ENCODE data around the gene CDH22. TPM values are rescaled to one million over a fixed set of nuclear protein-coding genes. Genes with fewer than 3 reads are reported as not detected.

Gene CDH22
- total and polyA plus RNA-seq, 10 of the 15 experiments (the other 5 are each of a cell fraction or from before 2014, with no cell fraction given): not detected

DNA sequence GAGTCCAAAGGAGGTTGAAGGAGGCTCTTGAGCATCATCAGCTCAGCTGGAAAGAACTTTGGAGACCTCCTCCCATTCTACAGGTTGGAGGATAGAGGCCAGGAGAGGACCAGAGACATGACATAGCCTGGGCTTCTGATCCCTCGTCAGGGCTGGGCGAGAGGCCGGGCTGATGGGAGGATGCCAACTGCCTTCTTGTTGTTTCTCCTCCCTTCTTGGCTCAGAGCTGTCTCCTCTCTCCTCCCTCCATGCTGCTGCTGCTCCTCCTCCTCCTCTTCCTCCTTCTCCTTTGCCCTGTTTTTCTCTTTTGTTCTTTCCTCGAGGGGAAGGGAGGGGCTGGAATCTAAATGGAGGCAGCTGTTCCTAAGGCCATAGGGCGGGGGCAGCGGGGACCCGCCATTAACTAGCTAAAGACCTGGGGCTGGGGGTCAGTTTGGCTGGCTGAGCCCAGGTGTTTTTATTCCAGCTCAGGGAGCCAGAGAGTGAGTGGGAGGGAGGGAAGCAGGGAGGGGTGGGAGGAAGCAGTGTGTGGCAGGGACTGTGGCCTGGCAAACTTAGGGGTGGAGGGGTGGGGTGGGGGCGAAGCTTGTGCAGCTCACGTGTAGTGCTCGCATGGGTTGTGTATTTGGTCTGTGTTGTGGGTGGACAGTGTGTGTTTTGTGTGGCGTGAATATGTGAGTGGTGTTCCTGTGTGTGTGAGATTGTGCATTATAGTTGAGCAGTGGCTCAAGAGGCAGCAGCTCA lies 105.4 kb downstream of the CDH22 start:
- intact Hi-C loops (cut with micrococcal nuclease; ENCODE audit: unreplicated experiment): no loop called here
- POLR2A ChIA-PET: no interaction called here
- FAIRE-seq: no peak
- Histone ChIP-seq H3K4me3 (no peak overlapping the region), H3K27me3 (replicated peaks in 1 of 2; ENCODE audit: control insufficient read depth in 2 of 2, insufficient read depth in 2 of 2, low read length in 1 of 2) (peaks cover 0 to 3% of the 10 kb centered on the region in 2 experiments), H3K9ac (ENCODE audit: control insufficient read depth, insufficient read depth, low read length) (no peak overlapping the region), H3K27ac (ENCODE audit: control insufficient read depth, insufficient read depth) (no peak overlapping the region), H2AFZ (ENCODE audit: control insufficient read depth, low read depth, low read length) (no peak overlapping the region), H3K9me3 (replicated peaks; ENCODE audit: control insufficient read depth, insufficient read depth, low read length) (no peaks in the 10 kb centered on the region), H4K20me1 (ENCODE audit: control insufficient read depth, insufficient read depth) (no peaks in the 10 kb centered on the region), H3K4me2 (ENCODE audit: control insufficient read depth, insufficient read depth) (no peak overlapping the region), H3K4me1 (ENCODE audit: control insufficient read depth, insufficient read depth, low read length) (peaks cover 13% of the 10 kb centered on the region), H3K79me2 (ENCODE audit: control insufficient read depth, insufficient read depth, low read length) (no peaks in the 10 kb centered on the region), H3K36me3 (ENCODE audit: control insufficient read depth in 2 of 2, insufficient read depth in 2 of 2, low read length in 1 of 2) (no peaks in the 10 kb centered on the region)
- CTCF ChIA-PET: interaction anchor here (1.1 kb wide), 1 partner anchor 53 kb away, joined by 3 read pairs; no protein-coding TSS in a partner anchor
- in situ Hi-C loops (cut with MboI): no loop called here
- 17% methylated on average over 11 of the region's 11 CpGs for WGBS (ENCODE audit: insufficient coverage, insufficient replicate concordance, low lambda C conversion rate, missing lambda C conversion rate)
- SMC1A ChIA-PET (ENCODE audit: uncharacterized antibody, unreplicated experiment): interaction anchor here (0.6 kb wide), 1 partner anchor 245 kb away, joined by 3 read pairs; no protein-coding TSS in a partner anchor
- ATAC-seq: no peak
- TF ChIP-seq BMI1 (IDR thresholded peaks at IDR 0.05; ENCODE audit: borderline replicate concordance) (no peak), IKZF2 (IDR thresholded peaks at IDR 0.05) (no peak), CHD4 (IDR thresholded peaks at IDR 0.05) (no peak), ZNF217 (IDR thresholded peaks at IDR 0.05) (no peak), LARP7 (IDR thresholded peaks at IDR 0.05) (no peak), SUZ12 (IDR thresholded peaks at IDR 0.05; ENCODE audit: unreplicated experiment) (no peak), ZZZ3 (IDR thresholded peaks at IDR 0.05; ENCODE audit: control insufficient read depth, insufficient read length, low read depth) (no peak), CHD2 (IDR thresholded peaks at IDR 0.05; ENCODE audit: borderline replicate concordance, low read depth, low read length) (no peak), RAD51 (IDR thresholded peaks at IDR 0.05) (no peak), NRF1 (conservative IDR thresholded peaks at IDR 0.05; ENCODE audit: low read depth, low read length) (no peak), NFYA (IDR thresholded peaks at IDR 0.05; ENCODE audit: borderline replicate concordance, low read depth, low read length) (no peak), BACH1 (IDR thresholded peaks at IDR 0.05; ENCODE audit: borderline replicate concordance) (no peak), RCOR1 (conservative IDR thresholded peaks at IDR 0.05; ENCODE audit: low read depth, low read length) (no peak)
- TF ChIP-seq, protein P1, sequence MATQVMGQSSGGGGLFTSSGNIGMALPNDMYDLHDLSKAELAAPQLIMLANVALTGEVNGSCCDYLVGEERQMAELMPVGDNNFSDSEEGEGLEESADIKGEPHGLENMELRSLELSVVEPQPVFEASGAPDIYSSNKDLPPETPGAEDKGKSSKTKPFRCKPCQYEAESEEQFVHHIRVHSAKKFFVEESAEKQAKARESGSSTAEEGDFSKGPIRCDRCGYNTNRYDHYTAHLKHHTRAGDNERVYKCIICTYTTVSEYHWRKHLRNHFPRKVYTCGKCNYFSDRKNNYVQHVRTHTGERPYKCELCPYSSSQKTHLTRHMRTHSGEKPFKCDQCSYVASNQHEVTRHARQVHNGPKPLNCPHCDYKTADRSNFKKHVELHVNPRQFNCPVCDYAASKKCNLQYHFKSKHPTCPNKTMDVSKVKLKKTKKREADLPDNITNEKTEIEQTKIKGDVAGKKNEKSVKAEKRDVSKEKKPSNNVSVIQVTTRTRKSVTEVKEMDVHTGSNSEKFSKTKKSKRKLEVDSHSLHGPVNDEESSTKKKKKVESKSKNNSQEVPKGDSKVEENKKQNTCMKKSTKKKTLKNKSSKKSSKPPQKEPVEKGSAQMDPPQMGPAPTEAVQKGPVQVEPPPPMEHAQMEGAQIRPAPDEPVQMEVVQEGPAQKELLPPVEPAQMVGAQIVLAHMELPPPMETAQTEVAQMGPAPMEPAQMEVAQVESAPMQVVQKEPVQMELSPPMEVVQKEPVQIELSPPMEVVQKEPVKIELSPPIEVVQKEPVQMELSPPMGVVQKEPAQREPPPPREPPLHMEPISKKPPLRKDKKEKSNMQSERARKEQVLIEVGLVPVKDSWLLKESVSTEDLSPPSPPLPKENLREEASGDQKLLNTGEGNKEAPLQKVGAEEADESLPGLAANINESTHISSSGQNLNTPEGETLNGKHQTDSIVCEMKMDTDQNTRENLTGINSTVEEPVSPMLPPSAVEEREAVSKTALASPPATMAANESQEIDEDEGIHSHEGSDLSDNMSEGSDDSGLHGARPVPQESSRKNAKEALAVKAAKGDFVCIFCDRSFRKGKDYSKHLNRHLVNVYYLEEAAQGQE (IDR thresholded peaks at IDR 0.05; ENCODE audit: low read depth, low read length): no peak
- TF ChIP-seq, protein P2, sequence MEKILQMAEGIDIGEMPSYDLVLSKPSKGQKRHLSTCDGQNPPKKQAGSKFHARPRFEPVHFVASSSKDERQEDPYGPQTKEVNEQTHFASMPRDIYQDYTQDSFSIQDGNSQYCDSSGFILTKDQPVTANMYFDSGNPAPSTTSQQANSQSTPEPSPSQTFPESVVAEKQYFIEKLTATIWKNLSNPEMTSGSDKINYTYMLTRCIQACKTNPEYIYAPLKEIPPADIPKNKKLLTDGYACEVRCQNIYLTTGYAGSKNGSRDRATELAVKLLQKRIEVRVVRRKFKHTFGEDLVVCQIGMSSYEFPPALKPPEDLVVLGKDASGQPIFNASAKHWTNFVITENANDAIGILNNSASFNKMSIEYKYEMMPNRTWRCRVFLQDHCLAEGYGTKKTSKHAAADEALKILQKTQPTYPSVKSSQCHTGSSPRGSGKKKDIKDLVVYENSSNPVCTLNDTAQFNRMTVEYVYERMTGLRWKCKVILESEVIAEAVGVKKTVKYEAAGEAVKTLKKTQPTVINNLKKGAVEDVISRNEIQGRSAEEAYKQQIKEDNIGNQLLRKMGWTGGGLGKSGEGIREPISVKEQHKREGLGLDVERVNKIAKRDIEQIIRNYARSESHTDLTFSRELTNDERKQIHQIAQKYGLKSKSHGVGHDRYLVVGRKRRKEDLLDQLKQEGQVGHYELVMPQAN (conservative IDR thresholded peaks at IDR 0.05): no peak
- TF ChIP-seq, protein P3, sequence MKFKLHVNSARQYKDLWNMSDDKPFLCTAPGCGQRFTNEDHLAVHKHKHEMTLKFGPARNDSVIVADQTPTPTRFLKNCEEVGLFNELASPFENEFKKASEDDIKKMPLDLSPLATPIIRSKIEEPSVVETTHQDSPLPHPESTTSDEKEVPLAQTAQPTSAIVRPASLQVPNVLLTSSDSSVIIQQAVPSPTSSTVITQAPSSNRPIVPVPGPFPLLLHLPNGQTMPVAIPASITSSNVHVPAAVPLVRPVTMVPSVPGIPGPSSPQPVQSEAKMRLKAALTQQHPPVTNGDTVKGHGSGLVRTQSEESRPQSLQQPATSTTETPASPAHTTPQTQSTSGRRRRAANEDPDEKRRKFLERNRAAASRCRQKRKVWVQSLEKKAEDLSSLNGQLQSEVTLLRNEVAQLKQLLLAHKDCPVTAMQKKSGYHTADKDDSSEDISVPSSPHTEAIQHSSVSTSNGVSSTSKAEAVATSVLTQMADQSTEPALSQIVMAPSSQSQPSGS (IDR thresholded peaks at IDR 0.05; ENCODE audit: low read length): no peak
- RAD21 ChIA-PET (ENCODE audit: unreplicated experiment): no interaction called here
- no peak for DNase-seq (ENCODE audit: low read depth, low spot score)
- no TSS peak for BruUV-seq (replicated peaks)

Measured in GM12878 (cell line).